Spinal cord (tissue), 10 donors: ENCODE data around the gene PRKAG3. TPM values are rescaled to one million over a fixed set of nuclear protein-coding genes. Genes with fewer than 3 reads are reported as not detected.

Experiments
- DNase-seq, 6 donors: peaks; one replicate each; pipeline versions ENCODE4 v3.0.0 to v3.0.0-alpha.2; 2013 to 2015; ENCODE audit warnings: low spot score in 6 of 6, low read depth in 4 of 6
- H3K27ac ChIP-seq: one replicate; pipeline ENCODE4 v1.5.1; 2013; ENCODE audit warnings: low read depth, low read length, control low read depth
- H3K27me3 ChIP-seq: one replicate; pipeline ENCODE4 v1.6.1; 2013; ENCODE audit warnings: low read length; ENCODE audit not compliant: control insufficient read depth, insufficient read depth
- H3K36me3 ChIP-seq: one replicate; pipeline ENCODE4 v1.6.1; 2013; ENCODE audit warnings: low read length; ENCODE audit not compliant: control insufficient read depth, insufficient read depth
- H3K4me1 ChIP-seq: one replicate; pipeline ENCODE4 v1.6.1; 2013; ENCODE audit warnings: low read length; ENCODE audit not compliant: control insufficient read depth, insufficient read depth
- H3K4me3 ChIP-seq: one replicate; pipeline ENCODE4 v1.5.1; 2013; ENCODE audit warnings: low read depth, low read length, control low read depth
- H3K9me3 ChIP-seq: one replicate; pipeline ENCODE4 v1.6.1; 2013; ENCODE audit warnings: low read length; ENCODE audit not compliant: control insufficient read depth, insufficient read depth
- WGBS: methylation state at CpG from one replicate; pipeline ENCODE4 v1.1.5; 2013; ENCODE audit warnings: missing lambda C conversion rate; ENCODE audit not compliant: insufficient coverage; 5-methylcytosine and 5-hydroxymethylcytosine counted together
- long read RNA-seq, 4 donors: transcript quantifications; one replicate each; lab custom pipeline, GENCODE V29; 2026
- polyA plus RNA-seq, 2 donors: library from polyadenylated mRNA; unstranded; fragments of 120-200 nt; gene quantifications; one replicate each; pipeline ENCODE4 v1.2.1, GENCODE V29; 2013; ENCODE audit not compliant: insufficient read length in 2 of 2
- total RNA-seq, 2 donors: library from RNA; depleted of rRNA in 1 of 2; stranded (reverse); fragments of 120-200 nt in 1 of 2; fragments of >200 nt in 1 of 2; gene quantifications; one replicate each; pipeline versions ENCODE4 v1.2.3 to v1.2.4, GENCODE V29; 2013 to 2014
- donor health status: healthy.

The PRKAG3 gene
- total RNA-seq (under 1 TPM in 1 of 2 donors, not detected in 1; 0.06 TPM), polyA plus RNA-seq (under 1 TPM in 1 of 2 donors, not detected in 1; 0.23 TPM)
- long read RNA-seq, donor 1 = 0 reads
- long read RNA-seq, donor 2 = 0 reads
- long read RNA-seq, donor 3 = 0 reads
- long read RNA-seq, donor 4 = 0 reads

DNA sequence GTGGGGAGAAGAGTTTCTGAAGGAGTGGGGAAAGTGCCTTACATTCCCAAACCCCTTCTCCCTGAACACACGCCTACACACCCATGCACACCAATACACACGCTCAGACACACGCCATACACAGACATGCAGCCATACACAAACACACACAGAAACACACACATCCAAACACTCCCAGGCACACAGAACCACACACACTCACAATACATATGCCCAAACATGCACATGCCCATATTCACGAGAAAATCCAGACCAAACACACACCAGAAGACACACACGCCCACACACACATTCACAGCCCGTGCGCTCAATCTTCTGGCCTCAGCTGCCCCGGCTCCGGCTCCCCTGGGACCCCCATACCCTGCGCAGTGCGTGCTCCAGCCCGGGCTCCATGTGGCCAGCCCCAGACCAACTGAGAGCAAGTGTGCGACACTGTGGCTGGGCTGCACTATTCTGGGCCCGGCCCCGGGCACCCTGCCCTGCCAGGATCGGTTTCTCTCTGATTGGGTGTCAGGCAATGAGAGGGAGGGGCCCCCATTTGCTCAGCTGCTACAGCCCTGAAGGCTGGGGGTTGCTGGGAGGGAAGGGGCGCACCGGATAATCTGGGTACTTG, at the start of gene PRKAG3:
Gene PRKAG3 (minus strand): TSS at position 426 of the 613 bp plus-strand sequence.
- WGBS = 70% methylated on average over 18 of the region's 18 CpGs
- Histone ChIP-seq H3K27me3 (peaks cover 4% of the 10 kb centered on the region), H3K4me3 (no peak within 1 kb of the TSS), H3K27ac (no peak within 1 kb of the TSS), H3K36me3 (no peaks in the 10 kb centered on the region), H3K4me1 (no peaks in the 10 kb centered on the region), H3K9me3 (no peaks in the 10 kb centered on the region)
- no peak for DNase-seq

- Histone ChIP-seq H3K4me3 (no peak overlapping the region), H3K36me3 (no peaks in the 10 kb centered on the region), H3K9me3 (no peaks in the 10 kb centered on the region), H3K27ac (no peak overlapping the region), H3K27me3 (peaks cover 84% of the 10 kb centered on the region), H3K4me1 (peaks cover 42% of the 10 kb centered on the region)
- no peak for DNase-seq
- 2% methylated on average over 23 of the region's 24 CpGs for WGBS
These were observed 49.4 kb upstream of the PRKAG3 start for GRCh38 chr2:218880859-218881594.

- peaks cover 91% of the 10 kb centered on the region for H3K27me3 ChIP-seq
- DNase-seq = no peak
- 2% methylated on average over 40 of the region's 58 CpGs for WGBS
- peaks cover 42% of the 10 kb centered on the region for H3K4me1 ChIP-seq
- H3K36me3 ChIP-seq = no peaks in the 10 kb centered on the region
- peak within 1 kb of the TSS; percentile 19 for H3K4me3 ChIP-seq
- no peak within 1 kb of the TSS for H3K27ac ChIP-seq
- no peaks in the 10 kb centered on the region for H3K9me3 ChIP-seq
These were observed 48.7 kb upstream of the PRKAG3 start, which contains the start of gene WNT10A for GRCh38 chr2:218880102-218880858. Gene WNT10A (plus strand): TSS chr2:218880852. CDS start chr2:218880996, 144 bp downstream.

DNA sequence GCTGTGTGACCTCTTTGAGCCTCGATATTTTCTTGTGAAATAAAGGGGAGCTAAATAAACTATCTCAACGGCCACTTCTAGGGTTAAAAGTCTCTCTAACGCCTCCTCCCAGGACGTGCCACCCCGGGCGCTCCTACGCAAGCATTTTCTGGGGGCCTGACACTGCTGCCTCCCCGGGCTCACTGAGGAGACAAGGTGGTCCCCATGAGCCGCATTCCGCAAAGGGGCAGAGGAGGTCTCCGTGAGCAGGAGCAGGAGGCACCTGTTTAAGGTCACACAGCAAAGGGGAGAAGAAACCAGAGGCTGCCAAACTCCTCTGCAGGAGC, 48.1 kb upstream of the PRKAG3 start:
- H3K4me3 ChIP-seq = no peak overlapping the region
- no peak for DNase-seq
- whole genome bisulfite sequencing = 4% methylated on average over 10 of the region's 11 CpGs
- no peaks in the 10 kb centered on the region for H3K9me3 ChIP-seq
- no peak overlapping the region for H3K27ac ChIP-seq
- peaks cover 90% of the 10 kb centered on the region for H3K27me3 ChIP-seq
- no peaks in the 10 kb centered on the region for H3K36me3 ChIP-seq
- peaks cover 42% of the 10 kb centered on the region for H3K4me1 ChIP-seq

GRCh38 chr2:218878926-218879761, 47.5 kb upstream of the PRKAG3 start:
- Histone ChIP-seq H3K27ac (no peak overlapping the region), H3K4me1 (peaks cover 42% of the 10 kb centered on the region)
- WGBS = 17% methylated on average over 9 of the region's 16 CpGs

DNA sequence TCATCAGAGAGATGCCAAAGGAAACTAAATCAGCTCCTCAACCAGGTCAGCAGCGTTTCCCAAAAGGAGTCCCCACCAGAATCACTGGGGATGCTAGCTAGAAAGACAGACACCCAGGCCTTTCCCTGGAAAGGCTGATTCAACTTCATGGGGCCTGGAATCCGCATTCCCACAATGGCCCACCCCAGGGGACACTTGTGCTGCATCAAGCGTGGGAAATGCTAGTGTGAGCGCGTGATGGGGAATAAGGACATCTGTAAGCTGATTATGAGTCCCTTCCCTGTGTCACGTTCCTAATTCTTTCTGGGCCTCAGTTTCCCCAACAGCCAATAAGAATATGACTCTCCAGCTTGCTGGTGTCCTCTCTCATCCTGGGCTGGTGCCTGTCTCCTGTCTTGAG, 46.9 kb upstream of the PRKAG3 start:
- H3K27me3 ChIP-seq = peaks cover 94% of the 10 kb centered on the region
- no peaks in the 10 kb centered on the region for H3K9me3 ChIP-seq
- no peak overlapping the region for H3K4me3 ChIP-seq
- peaks cover 39% of the 10 kb centered on the region for H3K4me1 ChIP-seq
- H3K27ac ChIP-seq = no peak overlapping the region
- DNase-seq = no peak
- WGBS = 37% methylated on average over 4 of the region's 6 CpGs
- no peaks in the 10 kb centered on the region for H3K36me3 ChIP-seq

More at GRCh38 chr2:218878926-218879761, 47.5 kb upstream of the PRKAG3 start:
- no peaks in the 10 kb centered on the region for H3K36me3 ChIP-seq
- peaks cover 92% of the 10 kb centered on the region for H3K27me3 ChIP-seq
- no peaks in the 10 kb centered on the region for H3K9me3 ChIP-seq
- no peak overlapping the region for H3K4me3 ChIP-seq
- no peak for DNase-seq

- Histone ChIP-seq H3K27me3 (peaks cover 94% of the 10 kb centered on the region), H3K4me3 (no peak overlapping the region), H3K27ac (no peak overlapping the region), H3K9me3 (no peaks in the 10 kb centered on the region), H3K4me1 (peaks cover 40% of the 10 kb centered on the region), H3K36me3 (no peaks in the 10 kb centered on the region)
- 13% methylated on average over 4 of the region's 5 CpGs for WGBS
- no peak for DNase-seq
These were observed 46.3 kb upstream of the PRKAG3 start for GRCh38 chr2:218877891-218878290.

DNA sequence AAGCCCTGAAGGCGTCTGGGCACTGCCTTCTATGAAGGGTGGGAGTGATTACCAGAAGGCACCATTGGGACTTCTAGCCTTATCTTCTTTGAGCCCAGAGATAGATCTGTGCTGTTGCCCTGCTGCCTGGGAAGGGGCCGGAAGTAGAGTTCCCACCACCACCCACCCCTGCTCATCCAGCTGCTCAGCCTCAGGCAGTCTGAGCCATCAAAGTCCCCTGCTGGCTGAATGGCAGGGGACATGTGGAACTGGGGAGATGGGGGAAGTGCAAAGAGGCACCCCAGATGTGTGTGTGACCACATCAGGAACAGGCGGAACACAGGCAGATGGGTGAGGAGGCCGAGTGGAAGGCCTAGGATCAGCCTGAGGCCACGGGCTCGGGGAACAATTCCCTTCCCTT, 45.7 kb upstream of the PRKAG3 start:
- no peak overlapping the region for H3K27ac ChIP-seq
- no peak for DNase-seq
- no peaks in the 10 kb centered on the region for H3K9me3 ChIP-seq
- peaks cover 94% of the 10 kb centered on the region for H3K27me3 ChIP-seq
- peaks cover 43% of the 10 kb centered on the region for H3K4me1 ChIP-seq
- no peaks in the 10 kb centered on the region for H3K36me3 ChIP-seq
- H3K4me3 ChIP-seq = no peak overlapping the region
- 62% methylated on average over 5 of the region's 6 CpGs for WGBS
